GM12801 (cell line): ENCODE results near the gene PANX2.

Experiments used
- CTCF ChIP-seq: IDR thresholded peaks from one replicate; pipeline ENCODE4 v1.5.1; 2011; ENCODE audit warnings: control low read depth; ENCODE audit not compliant: insufficient read length; ENCODE audit errors: extremely low read depth

The PANX2 gene

DNA sequence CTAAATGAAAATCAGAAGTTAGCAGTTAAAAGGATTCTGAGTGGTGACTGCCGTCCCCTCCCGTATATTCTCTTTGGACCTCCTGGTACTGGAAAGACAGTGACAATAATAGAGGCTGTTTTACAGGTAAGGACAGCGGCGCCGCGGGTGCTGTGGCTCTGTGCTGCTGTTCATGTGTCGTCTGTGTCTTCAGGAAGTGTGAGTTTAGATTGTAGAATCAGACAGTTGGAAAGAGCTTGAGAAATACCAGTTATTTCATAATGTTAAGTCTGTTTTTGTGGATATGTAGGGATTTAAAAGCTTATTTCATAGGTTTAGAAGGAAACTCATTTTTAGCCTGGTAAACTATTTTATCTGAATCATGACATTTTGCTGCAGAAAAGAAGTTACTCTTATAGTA, 27.4 kb upstream of the PANX2 start:
- no peak for TF ChIP-seq CTCF

DNA sequence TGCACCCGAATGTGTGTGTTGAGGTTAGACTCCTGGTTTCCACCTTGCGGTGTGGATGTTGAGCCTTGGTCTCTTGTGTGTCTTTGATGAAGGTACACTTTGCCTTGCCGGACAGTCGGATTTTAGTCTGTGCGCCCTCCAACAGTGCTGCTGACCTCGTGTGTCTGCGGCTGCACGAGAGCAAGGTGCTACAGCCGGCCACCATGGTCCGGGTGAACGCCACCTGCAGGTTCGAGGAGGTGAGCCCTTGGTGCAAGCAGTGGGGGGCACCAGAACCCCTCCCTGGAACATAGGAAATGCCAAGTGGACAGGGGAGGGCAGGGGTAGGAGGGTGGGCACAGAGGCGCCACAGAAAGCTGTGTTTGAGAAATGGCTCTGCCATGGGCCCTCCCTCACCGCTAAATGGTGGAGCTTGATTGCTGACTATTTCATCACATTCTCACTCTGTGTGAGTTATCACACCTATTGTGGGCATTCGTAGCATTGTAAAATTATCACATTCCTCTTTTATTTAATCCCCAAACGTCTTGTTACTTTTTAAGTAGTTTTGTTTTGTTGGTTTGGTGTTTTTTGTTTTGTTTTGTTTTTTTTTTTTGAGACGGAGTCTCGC, 26.4 kb upstream of the PANX2 start:
- TF ChIP-seq CTCF, result no peak

GRCh38 chr22:50145721-50146438, 24.7 kb upstream of the PANX2 start:
- TF ChIP-seq CTCF, result no peak

DNA sequence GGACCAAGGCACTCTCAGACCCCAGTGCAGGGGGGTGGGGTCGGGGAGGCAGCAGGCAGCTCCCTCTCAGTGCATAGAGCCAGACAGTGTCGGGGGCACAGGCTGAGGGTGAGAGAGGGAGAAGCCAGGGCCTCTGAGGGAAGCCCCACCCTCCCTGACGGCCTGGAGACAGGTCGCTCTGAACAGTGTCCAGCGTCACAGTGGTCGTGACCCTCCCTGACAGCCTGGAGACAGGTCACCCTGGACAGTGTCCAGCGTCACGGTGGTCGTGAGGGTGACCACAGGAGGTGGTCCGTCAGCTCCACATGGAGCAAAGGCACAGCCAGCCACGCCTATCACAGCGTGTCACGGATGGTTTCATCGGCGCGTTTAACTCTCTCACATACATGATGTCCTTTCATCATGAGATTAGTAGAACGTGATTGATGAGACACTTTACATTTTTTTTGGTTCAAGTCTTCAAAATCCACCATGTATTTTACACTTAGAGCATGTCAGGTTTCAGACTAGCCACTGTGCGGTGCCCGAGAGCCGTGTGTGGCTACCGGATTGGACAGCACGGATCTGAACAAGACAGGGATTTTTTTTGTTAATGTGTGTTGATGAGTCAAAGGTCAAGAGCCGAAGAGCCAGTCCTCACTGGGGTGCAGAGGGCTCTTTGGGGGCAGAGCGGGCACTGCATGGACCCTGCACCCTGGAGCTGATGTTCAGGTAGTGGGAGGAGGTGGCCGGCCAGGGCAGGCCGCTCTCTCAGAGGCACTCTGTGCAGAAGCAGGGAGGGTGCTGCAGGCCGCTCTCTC, 23.9 kb upstream of the PANX2 start:
- no peak for TF ChIP-seq CTCF

DNA sequence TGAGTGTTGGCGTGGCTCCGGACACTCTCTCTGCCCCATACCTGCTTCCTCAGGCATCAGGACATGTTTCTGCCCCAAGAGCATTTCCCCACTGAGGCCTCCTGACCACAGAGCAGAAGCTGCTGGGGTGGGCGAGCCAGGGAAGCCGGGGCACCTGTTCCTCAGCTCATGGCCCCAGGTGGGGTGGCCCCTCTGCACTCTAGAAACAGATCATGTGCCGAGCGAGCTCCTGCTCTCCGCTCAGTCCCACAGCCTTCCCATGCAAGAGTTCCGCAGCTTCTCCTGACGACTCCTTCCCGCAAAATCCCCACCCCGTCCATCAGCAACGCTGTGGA, 22.4 kb upstream of the PANX2 start:
- TF ChIP-seq CTCF, result no peak

GRCh38 chr22:50148991-50149721, 21.4 kb upstream of the PANX2 start:
- TF ChIP-seq CTCF, result no peak
